ENCODE measurements around the gene ASMTL.

- TF ChIP-seq CTCF (IDR thresholded peaks at IDR 0.05) (no peak), POLR2A (IDR thresholded peaks at IDR 0.05) (no peak)
These were observed 1.5 kb downstream of the ASMTL start for GRCh38 chrX:1451251-1451660.
